ENCODE results near the gene PPARA. TPM values are rescaled to one million over a fixed set of nuclear protein-coding genes. Genes with fewer than 3 reads are reported as not detected.

PPARA gene
- total RNA-seq, 1 experiment from 2014 or later = 14.5 TPM

- DNase-seq (ENCODE audit: low read depth, low spot score) = no peak
- TF ChIP-seq SRF (IDR thresholded peaks at IDR 0.05; ENCODE audit: low read depth) (no peak), CBX3 (IDR thresholded peaks at IDR 0.05; ENCODE audit: low read depth) (no peak), EGR1 (IDR thresholded peaks at IDR 0.05; ENCODE audit: low read depth) (no peak), TCF7L2 (IDR thresholded peaks at IDR 0.05; ENCODE audit: borderline replicate concordance, extremely low read depth, insufficient read depth, insufficient read length) (no peak)
- intact Hi-C loops (cut with micrococcal nuclease) = no loop called here
- Histone ChIP-seq H3K27ac (ENCODE audit: low read depth, low read length) (no peak overlapping the region), H3K9me2 (ENCODE audit: insufficient read depth) (no peaks in the 10 kb centered on the region), H4K20me1 (ENCODE audit: insufficient read depth) (no peaks in the 10 kb centered on the region), H3K4me2 (ENCODE audit: low read length) (no peak overlapping the region), H2AFZ (ENCODE audit: low read depth, low read length, poor library complexity, severe bottlenecking) (no peak overlapping the region), H3K36me3 (ENCODE audit: control insufficient read depth in 1 of 2, insufficient read depth in 2 of 2, low read length in 2 of 2) (no peaks in the 10 kb centered on the region), H3K79me2 (ENCODE audit: insufficient read depth, low read length) (no peaks in the 10 kb centered on the region), H3K4me3 (replicated peaks in 1 of 2; ENCODE audit: low read depth in 1 of 2, low read length in 2 of 2) (no peak overlapping the region), H3K9me3 (ENCODE audit: control insufficient read depth in 1 of 2, insufficient read depth in 1 of 2, low read depth in 1 of 2, low read length in 2 of 2) (no peaks in the 10 kb centered on the region), H3K9ac (ENCODE audit: low read length) (no peak overlapping the region), H3K4me1 (ENCODE audit: control insufficient read depth in 1 of 2, insufficient read depth in 2 of 2, low read length in 2 of 2) (no peaks in the 10 kb centered on the region), H3K27me3 (ENCODE audit: insufficient read depth, low read length) (no peaks in the 10 kb centered on the region)
- ChIA-PET CTCF (no interaction called here), RAD21 (ENCODE audit: low non-redundant PET in 1 of 2, low total read pairs in 2 of 2, uncharacterized antibody in 2 of 2, unreplicated experiment in 2 of 2) (no interaction called here), POLR2A (no interaction called here)
- no TSS peak for BruUV-seq (replicated peaks)
- no peak for ATAC-seq
These were observed 6.7 kb upstream of the PPARA start for GRCh38 chr22:46143491-46144147.

- Histone ChIP-seq H3K36me3 (ENCODE audit: control insufficient read depth in 1 of 2, insufficient read depth in 2 of 2, low read length in 2 of 2) (no peaks in the 10 kb centered on the region), H4K20me1 (ENCODE audit: insufficient read depth) (no peaks in the 10 kb centered on the region), H3K27ac (ENCODE audit: low read depth, low read length) (no peak overlapping the region), H3K79me2 (ENCODE audit: insufficient read depth, low read length) (no peaks in the 10 kb centered on the region), H3K9ac (ENCODE audit: low read length) (no peak overlapping the region), H3K9me2 (ENCODE audit: insufficient read depth) (no peaks in the 10 kb centered on the region), H2AFZ (ENCODE audit: low read depth, low read length, poor library complexity, severe bottlenecking) (no peak overlapping the region), H3K27me3 (ENCODE audit: insufficient read depth, low read length) (no peaks in the 10 kb centered on the region), H3K4me3 (replicated peaks in 1 of 2; ENCODE audit: low read depth in 1 of 2, low read length in 2 of 2) (no peak overlapping the region), H3K4me1 (ENCODE audit: control insufficient read depth in 1 of 2, insufficient read depth in 2 of 2, low read length in 2 of 2) (peaks cover 0 to 11% of the 10 kb centered on the region in 2 experiments; a peak in 1 of 4 replicates), H3K4me2 (ENCODE audit: low read length) (no peak overlapping the region), H3K9me3 (ENCODE audit: control insufficient read depth in 1 of 2, insufficient read depth in 1 of 2, low read depth in 1 of 2, low read length in 2 of 2) (no peaks in the 10 kb centered on the region)
- ChIA-PET RAD21 (ENCODE audit: low non-redundant PET in 1 of 2, low total read pairs in 2 of 2, uncharacterized antibody in 2 of 2, unreplicated experiment in 2 of 2) (no interaction called here), CTCF (no interaction called here), POLR2A (no interaction called here)
- TF ChIP-seq ZFX (IDR thresholded peaks at IDR 0.05) = no peak
- no peak for TF ChIP-seq TCF7L2 (IDR thresholded peaks at IDR 0.05; ENCODE audit: borderline replicate concordance, extremely low read depth, insufficient read depth, insufficient read length)
- no peak for TF ChIP-seq EGR1 (IDR thresholded peaks at IDR 0.05; ENCODE audit: low read depth)
- TF ChIP-seq ELF1 (IDR thresholded peaks at IDR 0.05; ENCODE audit: borderline replicate concordance, low read depth) = no peak
- TF ChIP-seq, protein P1, sequence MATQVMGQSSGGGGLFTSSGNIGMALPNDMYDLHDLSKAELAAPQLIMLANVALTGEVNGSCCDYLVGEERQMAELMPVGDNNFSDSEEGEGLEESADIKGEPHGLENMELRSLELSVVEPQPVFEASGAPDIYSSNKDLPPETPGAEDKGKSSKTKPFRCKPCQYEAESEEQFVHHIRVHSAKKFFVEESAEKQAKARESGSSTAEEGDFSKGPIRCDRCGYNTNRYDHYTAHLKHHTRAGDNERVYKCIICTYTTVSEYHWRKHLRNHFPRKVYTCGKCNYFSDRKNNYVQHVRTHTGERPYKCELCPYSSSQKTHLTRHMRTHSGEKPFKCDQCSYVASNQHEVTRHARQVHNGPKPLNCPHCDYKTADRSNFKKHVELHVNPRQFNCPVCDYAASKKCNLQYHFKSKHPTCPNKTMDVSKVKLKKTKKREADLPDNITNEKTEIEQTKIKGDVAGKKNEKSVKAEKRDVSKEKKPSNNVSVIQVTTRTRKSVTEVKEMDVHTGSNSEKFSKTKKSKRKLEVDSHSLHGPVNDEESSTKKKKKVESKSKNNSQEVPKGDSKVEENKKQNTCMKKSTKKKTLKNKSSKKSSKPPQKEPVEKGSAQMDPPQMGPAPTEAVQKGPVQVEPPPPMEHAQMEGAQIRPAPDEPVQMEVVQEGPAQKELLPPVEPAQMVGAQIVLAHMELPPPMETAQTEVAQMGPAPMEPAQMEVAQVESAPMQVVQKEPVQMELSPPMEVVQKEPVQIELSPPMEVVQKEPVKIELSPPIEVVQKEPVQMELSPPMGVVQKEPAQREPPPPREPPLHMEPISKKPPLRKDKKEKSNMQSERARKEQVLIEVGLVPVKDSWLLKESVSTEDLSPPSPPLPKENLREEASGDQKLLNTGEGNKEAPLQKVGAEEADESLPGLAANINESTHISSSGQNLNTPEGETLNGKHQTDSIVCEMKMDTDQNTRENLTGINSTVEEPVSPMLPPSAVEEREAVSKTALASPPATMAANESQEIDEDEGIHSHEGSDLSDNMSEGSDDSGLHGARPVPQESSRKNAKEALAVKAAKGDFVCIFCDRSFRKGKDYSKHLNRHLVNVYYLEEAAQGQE (IDR thresholded peaks at IDR 0.05; ENCODE audit: low read depth) = no peak
- TF ChIP-seq SP1 (IDR thresholded peaks at IDR 0.05; ENCODE audit: low read depth) = no peak
- TF ChIP-seq RAD21 (IDR thresholded peaks at IDR 0.05; ENCODE audit: low read depth) = no peak
- no peak for TF ChIP-seq POLR2A (IDR thresholded peaks at IDR 0.05; ENCODE audit: borderline replicate concordance, extremely low read depth, insufficient read depth, insufficient read length)
- DNase-seq (ENCODE audit: low read depth, low spot score) = no peak
- no TSS peak for BruUV-seq (replicated peaks)
- ATAC-seq = no peak
- intact Hi-C loops (cut with micrococcal nuclease) = no loop called here
These were observed 4.9 kb upstream of the PPARA start for GRCh38 chr22:46145361-46145851.
